ENCODE data around the gene SLC38A9.
"Not testable (repeated sequence)": the region's sequence is repeated elsewhere in the genome, so short reads cannot be mapped to it uniquely, and the experiment has no call there.

The SLC38A9 gene

GRCh38 chr5:55712023-55712859, at the start of gene SLC38A9:
Gene SLC38A9 (minus strand): TSS chr5:55712324. CDS start chr5:55697958, 14,366 bp downstream.
- peak; percentile 83 to 91 (median 89) for DNase-seq

GRCh38 chr5:55761721-55762120, 49.6 kb upstream of the SLC38A9 start:
- not testable (repeated sequence) for DNase-seq

GRCh38 chr5:55758714-55759113, 46.6 kb upstream of the SLC38A9 start:
- no peak for DNase-seq

- no peak for DNase-seq
These were observed 46.1 kb upstream of the SLC38A9 start for GRCh38 chr5:55758231-55758630.

GRCh38 chr5:55750499-55750898, 38.4 kb upstream of the SLC38A9 start:
- no peak for DNase-seq

- no peak for DNase-seq
These were observed 37.9 kb upstream of the SLC38A9 start for GRCh38 chr5:55750063-55750462.

- DNase-seq, result no peak
These were observed 37.3 kb upstream of the SLC38A9 start for GRCh38 chr5:55749387-55749786.

- DNase-seq, result no peak
These were observed 35.7 kb upstream of the SLC38A9 start for GRCh38 chr5:55747778-55748318.

GRCh38 chr5:55742778-55743177, 30.7 kb upstream of the SLC38A9 start:
- DNase-seq, result no peak

- DNase-seq, result no peak
These were observed 25.7 kb upstream of the SLC38A9 start, which contains the start of gene DDX4 for GRCh38 chr5:55737793-55738192. Gene DDX4 (plus strand): TSS chr5:55738061. CDS start chr5:55738964, 903 bp downstream.

- no peak for DNase-seq
These were observed 22.5 kb upstream of the SLC38A9 start for GRCh38 chr5:55734658-55735057.

- no peak for DNase-seq
These were observed 20.5 kb upstream of the SLC38A9 start for GRCh38 chr5:55732585-55732984.

- DNase-seq, result no peak
These were observed 19.7 kb upstream of the SLC38A9 start for GRCh38 chr5:55731848-55732247.

GRCh38 chr5:55724281-55724680, 12.2 kb upstream of the SLC38A9 start:
- DNase-seq, result no peak

- DNase-seq, result no peak
These were observed 8.1 kb upstream of the SLC38A9 start for GRCh38 chr5:55720188-55720703.

- DNase-seq, result not testable (repeated sequence)
These were observed 6.9 kb upstream of the SLC38A9 start for GRCh38 chr5:55719026-55719425.

- DNase-seq, result no peak
These were observed 3.5 kb upstream of the SLC38A9 start for GRCh38 chr5:55715519-55716078.

- DNase-seq, result no peak
These were observed 2.6 kb upstream of the SLC38A9 start for GRCh38 chr5:55714749-55715148.

- no peak for DNase-seq
These were observed 2.2 kb upstream of the SLC38A9 start for GRCh38 chr5:55714339-55714738.

- DNase-seq, result no peak
These were observed 1.7 kb upstream of the SLC38A9 start for GRCh38 chr5:55713871-55714270.

- DNase-seq, result peak in 1 of 6 experiments; percentile 15
These were observed 559 bp downstream of the SLC38A9 start for GRCh38 chr5:55711507-55712022.

- no peak for DNase-seq
These were observed 3.4 kb downstream of the SLC38A9 start for GRCh38 chr5:55708732-55709131.

GRCh38 chr5:55706230-55706629, 5.9 kb downstream of the SLC38A9 start:
- DNase-seq, result no peak

Measured in stimulated activated naive CD4-positive, alpha-beta T cell (primary cell).